Measurements from ENCODE around the gene PLEKHA3. TPM values are rescaled to one million over a fixed set of nuclear protein-coding genes. Genes with fewer than 3 reads are reported as not detected.

The PLEKHA3 gene
- total RNA-seq, 1 experiment from 2014 or later, result 25.9 TPM

- H3K4me3 Mint-ChIP-seq, result no peak overlapping the region
- H3K27ac Mint-ChIP-seq, result no peak overlapping the region
- no peak overlapping the region for H4K91ac ChIP-seq (ENCODE audit: insufficient read length, low read depth, low read length)
- H3K18ac ChIP-seq (ENCODE audit: insufficient read length, low read depth, low read length), result no peak overlapping the region
- H3K14ac ChIP-seq (ENCODE audit: insufficient read depth, low read length), result no peak overlapping the region
- no peak overlapping the region for H2BK12ac ChIP-seq (ENCODE audit: insufficient read length, low read depth, low read length)
- no peak overlapping the region for H3K9ac ChIP-seq (ENCODE audit: extremely low read depth, insufficient read length, low read length)
- H3K27ac ChIP-seq (ENCODE audit: insufficient read length, low read depth, low read length), result no peak overlapping the region
- no peaks in the 10 kb centered on the region for H3K23me2 ChIP-seq (ENCODE audit: insufficient read length, low read depth, low read length, poor library complexity, severe bottlenecking)
- H2BK120ac ChIP-seq (ENCODE audit: low read depth, low read length, poor library complexity, severe bottlenecking), result no peak overlapping the region
- H3T11ph ChIP-seq (ENCODE audit: low read length), result no peak overlapping the region
- H3K4ac ChIP-seq (ENCODE audit: low read depth, low read length), result no peak overlapping the region
- no peak overlapping the region for H3K56ac ChIP-seq (ENCODE audit: insufficient read length, low read depth, low read length)
- H3K36me3 Mint-ChIP-seq (ENCODE audit: insufficient read depth in 1 of 3, low read depth in 3 of 3), result peaks cover 3 to 37% (median 17%) of the 10 kb centered on the region in 3 experiments
- H3K23ac ChIP-seq (ENCODE audit: insufficient read length, low read depth, low read length), result no peak overlapping the region
- no CpG with 5 or more reads among the region's 2 CpGs for WGBS (ENCODE audit: extremely low coverage, insufficient read length, low lambda C conversion rate)
- H3K4me1 ChIP-seq (ENCODE audit: insufficient read depth, low read length), result no peaks in the 10 kb centered on the region
- H3K4me1 Mint-ChIP-seq, result no peaks in the 10 kb centered on the region
- TF ChIP-seq, protein P1, sequence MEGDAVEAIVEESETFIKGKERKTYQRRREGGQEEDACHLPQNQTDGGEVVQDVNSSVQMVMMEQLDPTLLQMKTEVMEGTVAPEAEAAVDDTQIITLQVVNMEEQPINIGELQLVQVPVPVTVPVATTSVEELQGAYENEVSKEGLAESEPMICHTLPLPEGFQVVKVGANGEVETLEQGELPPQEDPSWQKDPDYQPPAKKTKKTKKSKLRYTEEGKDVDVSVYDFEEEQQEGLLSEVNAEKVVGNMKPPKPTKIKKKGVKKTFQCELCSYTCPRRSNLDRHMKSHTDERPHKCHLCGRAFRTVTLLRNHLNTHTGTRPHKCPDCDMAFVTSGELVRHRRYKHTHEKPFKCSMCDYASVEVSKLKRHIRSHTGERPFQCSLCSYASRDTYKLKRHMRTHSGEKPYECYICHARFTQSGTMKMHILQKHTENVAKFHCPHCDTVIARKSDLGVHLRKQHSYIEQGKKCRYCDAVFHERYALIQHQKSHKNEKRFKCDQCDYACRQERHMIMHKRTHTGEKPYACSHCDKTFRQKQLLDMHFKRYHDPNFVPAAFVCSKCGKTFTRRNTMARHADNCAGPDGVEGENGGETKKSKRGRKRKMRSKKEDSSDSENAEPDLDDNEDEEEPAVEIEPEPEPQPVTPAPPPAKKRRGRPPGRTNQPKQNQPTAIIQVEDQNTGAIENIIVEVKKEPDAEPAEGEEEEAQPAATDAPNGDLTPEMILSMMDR (conservative IDR thresholded peaks at IDR 0.05), result no peak
- no peak overlapping the region for H2AFZ ChIP-seq (ENCODE audit: low read length)
- no peaks in the 10 kb centered on the region for H3K27me3 Mint-ChIP-seq (ENCODE audit: low read depth)
- no peak for DNase-seq
- H4K8ac ChIP-seq (replicated peaks; ENCODE audit: insufficient read length, low read depth, low read length), result no peak overlapping the region
- H2AK5ac ChIP-seq (ENCODE audit: insufficient read length, low read length), result no peak overlapping the region
- H3K4me2 ChIP-seq (ENCODE audit: insufficient read depth, insufficient read length, low read length), result no peak overlapping the region
- no peaks in the 10 kb centered on the region for H4K20me1 ChIP-seq (ENCODE audit: control insufficient read depth, insufficient read depth, insufficient read length)
- H3K27me3 ChIP-seq (ENCODE audit: insufficient read depth, low read length), result no peaks in the 10 kb centered on the region
- no peak overlapping the region for H2BK5ac ChIP-seq (ENCODE audit: insufficient read length, low read length)
- H3K79me2 ChIP-seq (ENCODE audit: insufficient read depth, low read length), result no peaks in the 10 kb centered on the region
- H3K9me3 Mint-ChIP-seq, result no peaks in the 10 kb centered on the region
- H4K5ac ChIP-seq (ENCODE audit: insufficient read length, low read depth, low read length), result no peak overlapping the region
- H3K9me3 ChIP-seq (ENCODE audit: control insufficient read depth, low read depth, low read length), result no peaks in the 10 kb centered on the region
- no peak overlapping the region for H2BK15ac ChIP-seq (ENCODE audit: low read depth, low read length)
- H3K79me1 ChIP-seq (ENCODE audit: insufficient read depth, low read depth, low read length, poor library complexity, severe bottlenecking), result no peaks in the 10 kb centered on the region
- no peak overlapping the region for H2BK20ac ChIP-seq (ENCODE audit: low read depth, low read length, poor library complexity, severe bottlenecking)
Measured at GRCh38 chr2:178550352-178550751, 70.1 kb downstream of the PLEKHA3 start.

Data from H9 (cell line).